Liver (tissue), 9 donors: ENCODE data around the gene ATG2B. TPM values are rescaled to one million over a fixed set of nuclear protein-coding genes. Genes with fewer than 3 reads are reported as not detected.
A peak's percentile ranks its signal among the peaks of the same experiment; 100 is the strongest.

Experiments
- DNase-seq: peaks from one replicate; pipeline ENCODE4 v3.0.0-alpha.2; 2017; ENCODE audit warnings: low spot score
- H3K27ac ChIP-seq, 2 donors: one replicate each; pipeline ENCODE4 v1.7.0; 2013; ENCODE audit warnings: inconsistent platforms in 2 of 2, low read length in 2 of 2, control low read depth in 1 of 2, low read depth in 1 of 2, mild to moderate bottlenecking in 1 of 2
- H3K27me3 ChIP-seq, 4 donors: one replicate each; pipeline versions ENCODE4 v1.6.1 to v1.7.0; 2013; ENCODE audit warnings: low read length in 3 of 4, inconsistent platforms in 1 of 4, mild to moderate bottlenecking in 1 of 4, moderate library complexity in 1 of 4; ENCODE audit not compliant: control insufficient read depth in 4 of 4, insufficient read depth in 4 of 4
- H3K36me3 ChIP-seq, 4 donors: one replicate each; pipeline versions ENCODE4 v1.6.1 to v1.7.0; 2013; ENCODE audit warnings: low read length in 3 of 4, mild to moderate bottlenecking in 3 of 4, low read depth in 1 of 4, moderate library complexity in 1 of 4; ENCODE audit not compliant: control insufficient read depth in 4 of 4, insufficient read depth in 3 of 4
- H3K4me1 ChIP-seq, 4 donors: one replicate each; pipeline versions ENCODE4 v1.6.1 to v1.7.0; 2013; ENCODE audit warnings: low read length in 3 of 4, mild to moderate bottlenecking in 3 of 4, moderate library complexity in 1 of 4; ENCODE audit not compliant: control insufficient read depth in 4 of 4, insufficient read depth in 4 of 4
- H3K4me3 ChIP-seq, 3 donors: one replicate each; pipeline versions ENCODE4 v1.6.1 to v1.7.0; 2013; ENCODE audit warnings: low read length in 3 of 3, control low read depth in 1 of 3, low read depth in 1 of 3, mild to moderate bottlenecking in 1 of 3
- H3K9ac ChIP-seq, 2 donors: one replicate each; pipeline ENCODE4 v1.7.0; 2013; ENCODE audit warnings: low read length in 2 of 2, mild to moderate bottlenecking in 2 of 2, moderate library complexity in 2 of 2, control low read depth in 1 of 2, low read depth in 1 of 2
- H3K9me3 ChIP-seq, 4 donors: one replicate each; pipeline versions ENCODE4 v1.6.1 to v1.7.0; 2013; ENCODE audit warnings: low read length in 3 of 4; ENCODE audit not compliant: control insufficient read depth in 4 of 4
- ATF3 ChIP-seq: IDR thresholded peaks from 2 replicates; pipeline ENCODE4 v1.6.1; 2016; ENCODE audit warnings: antibody characterized with exemption
- CTCF ChIP-seq: fragments of 150-350 bp; IDR thresholded peaks from 2 replicates; pipeline ENCODE4 v1.5.1; 2017; ENCODE audit warnings: improper control_type of control experiment, low read depth, low read length; ENCODE audit not compliant: missing input control
- EGR1 ChIP-seq, 2 donors: IDR thresholded peaks; 2 replicates each; pipeline ENCODE4 v1.6.1; 2016 to 2018; ENCODE audit warnings: antibody characterized with exemption in 2 of 2, low read depth in 2 of 2
- FOXA1 ChIP-seq: IDR thresholded peaks from 2 replicates; pipeline ENCODE4 v1.6.1; 2016; ENCODE audit warnings: antibody characterized with exemption
- FOXA2 ChIP-seq: IDR thresholded peaks from 2 replicates; pipeline ENCODE4 v1.6.1; 2016; ENCODE audit warnings: antibody characterized with exemption
- GABPA ChIP-seq, 2 donors: IDR thresholded peaks in 1 of 2; conservative IDR thresholded peaks in 1 of 2; 2 replicates each; pipeline ENCODE4 v1.6.1; 2016; ENCODE audit warnings: antibody characterized with exemption in 2 of 2, mild to moderate bottlenecking in 1 of 2, moderate library complexity in 1 of 2
- HNF4A ChIP-seq, 2 donors: conservative IDR thresholded peaks; 2 replicates each; pipeline ENCODE4 v1.6.1; 2016; ENCODE audit warnings: antibody characterized with exemption in 2 of 2, mild to moderate bottlenecking in 2 of 2
- HNF4G ChIP-seq: IDR thresholded peaks from 2 replicates; pipeline ENCODE4 v1.6.1; 2016; ENCODE audit warnings: antibody characterized with exemption
- JUND ChIP-seq, 2 donors: IDR thresholded peaks; 2 replicates each; pipeline ENCODE4 v1.6.1; 2016; ENCODE audit warnings: antibody characterized with exemption in 2 of 2
- MAX ChIP-seq: IDR thresholded peaks from 2 replicates; pipeline ENCODE4 v1.6.1; 2016; ENCODE audit warnings: antibody characterized with exemption
- NR2F2 ChIP-seq: IDR thresholded peaks from 2 replicates; pipeline ENCODE4 v1.6.1; 2016; ENCODE audit warnings: antibody characterized with exemption
- RAD21 ChIP-seq, 2 donors: IDR thresholded peaks; 2 replicates each; pipeline ENCODE4 v1.6.1; 2016; ENCODE audit warnings: antibody characterized with exemption in 2 of 2, mild to moderate bottlenecking in 2 of 2
- REST ChIP-seq: IDR thresholded peaks from 2 replicates; pipeline ENCODE4 v1.6.1; 2016; ENCODE audit warnings: antibody characterized with exemption, mild to moderate bottlenecking
- RXRA ChIP-seq, 2 donors: IDR thresholded peaks; 2 replicates each; pipeline ENCODE4 v1.6.1; 2017 to 2018; ENCODE audit warnings: antibody characterized with exemption in 2 of 2, mild to moderate bottlenecking in 1 of 2
- SP1 ChIP-seq: IDR thresholded peaks from 2 replicates; pipeline ENCODE4 v1.6.1; 2018; ENCODE audit warnings: antibody characterized with exemption, mild to moderate bottlenecking
- TAF1 ChIP-seq: conservative IDR thresholded peaks from 2 replicates; pipeline ENCODE4 v1.6.1; 2016; ENCODE audit warnings: antibody characterized with exemption, mild to moderate bottlenecking
- YY1 ChIP-seq: IDR thresholded peaks from 2 replicates; pipeline ENCODE4 v1.6.1; 2016; ENCODE audit warnings: antibody characterized with exemption, mild to moderate bottlenecking
- ZBTB33 ChIP-seq: IDR thresholded peaks from 2 replicates; pipeline ENCODE4 v1.6.1; 2016; ENCODE audit warnings: antibody characterized with exemption
- WGBS: extraction: QIAGEN DNeasy Blood & Tissue Kit; methylation state at CpG from one replicate; pipeline ENCODE4 v1.1.7; 2013; 5-methylcytosine and 5-hydroxymethylcytosine counted together
- polyA plus RNA-seq, 2 donors: library from polyadenylated mRNA; stranded (reverse) in 1 of 2; unstranded in 1 of 2; fragments of 200-250 nt in 1 of 2; fragments of >200 nt in 1 of 2; fragmentation: Nextera tagmentation in 1 of 2; extraction: Ambion mirVana in 1 of 2; gene quantifications; one replicate each; pipeline versions ENCODE4 v1.2.1 to v1.2.3, GENCODE V29; 2013 to 2015
- total RNA-seq, 2 donors: library from RNA; depleted of rRNA; stranded (reverse); fragments of >200 nt; gene quantifications; one replicate each; pipeline ENCODE4 v1.2.3, GENCODE V29; 2014
- donor health status: healthy.
- donor health status: healthy.
- donor health status: healthy.
- donor health status: healthy.
- donor health status: healthy.

ATG2B gene
- total and polyA plus RNA-seq, 4 donors, result 4.7 to 36.0 (median 20.5) TPM

GRCh38 chr14:96362071-96362964 lies 823 bp downstream of the ATG2B start:
- TF ChIP-seq JUND (IDR thresholded peaks at IDR 0.05) (peak in 1 of 2 donors; percentile 1), FOXA2 (peak; percentile 6), RAD21 (IDR thresholded peaks at IDR 0.05) (no peak), TAF1 (peak; percentile 38), NR2F2 (no peak), FOXA1 (peak; percentile 37), HNF4A (conservative IDR thresholded peaks at IDR 0.05) (peak in 1 of 2 donors; percentile 10), HNF4G (no peak), SP1 (no peak), GABPA (IDR thresholded peaks at IDR 0.05 in 1 of 2, conservative IDR thresholded peaks at IDR 0.05 in 1 of 2) (peak in 1 of 2 donors; percentile 63), MAX (peak; percentile 66), ZBTB33 (no peak), REST (no peak), YY1 (peak; percentile 79), ATF3 (no peak), CTCF (no peak), RXRA (IDR thresholded peaks at IDR 0.05) (peak in 1 of 2 donors; percentile 24), EGR1 (IDR thresholded peaks at IDR 0.05; ENCODE audit: low read depth in 2 of 2) (no peak)
- peak overlapping the region; percentile 86 to 96 for H3K9ac ChIP-seq
- DNase-seq, result peak; percentile 54
- H3K36me3 ChIP-seq, result peaks cover 0 to 3% (median 0%) of the 10 kb centered on the region in 4 donors
- peak overlapping the region; percentile 94 to 98 for H3K27ac ChIP-seq
- no peaks in the 10 kb centered on the region for H3K27me3 ChIP-seq
- peak overlapping the region; percentile 90 to 95 (median 92) for H3K4me3 ChIP-seq
- H3K9me3 ChIP-seq, result no peaks in the 10 kb centered on the region
- H3K4me1 ChIP-seq, result peaks cover 4 to 23% (median 20%) of the 10 kb centered on the region in 4 donors
- 1% methylated on average over 27 of the region's 27 CpGs for WGBS
